Vagina (tissue), 2 donors: ENCODE results near the gene DDIAS.
A peak's percentile ranks its signal among the peaks of the same experiment; 100 is the strongest.

Source experiments
- CTCF ChIP-seq, 3 experiments: fragments of 450-650 bp in 2 of 3; fragments of 200-600 bp in 1 of 3; sonication (generic) in 1 of 3; IDR thresholded peaks; one replicate each; pipeline ENCODE4 v1.5.1; 2017 to 2019; ENCODE audit warnings: antibody characterized with exemption in 3 of 3, mild to moderate bottlenecking in 2 of 3, moderate library complexity in 2 of 3
- POLR2A ChIP-seq, 2 donors: fragments of 450-650 bp; IDR thresholded peaks; one replicate each; pipeline ENCODE4 v1.6.1; 2017; ENCODE audit warnings: antibody characterized with exemption in 2 of 2, mild to moderate bottlenecking in 2 of 2, moderate library complexity in 2 of 2
- POLR2AphosphoS5 ChIP-seq, 2 donors: sonication (generic); formaldehyde crosslinking; IDR thresholded peaks; one replicate each; pipeline ENCODE4 v1.9.0; 2017; ENCODE audit warnings: antibody characterized with exemption in 2 of 2, mild to moderate bottlenecking in 2 of 2, low read depth in 1 of 2; ENCODE audit not compliant: insufficient read depth in 1 of 2

- TF ChIP-seq CTCF (IDR thresholded peaks at IDR 0.05) (peak; percentile 60 to 78 (median 63)), POLR2A (IDR thresholded peaks at IDR 0.05) (no peak), POLR2AphosphoS5 (IDR thresholded peaks at IDR 0.05; ENCODE audit: insufficient read depth in 1 of 2, low read depth in 1 of 2) (peak in 1 of 2 donors; percentile 37)
These were observed 33.9 kb upstream of the DDIAS start for GRCh38 chr11:82867495-82868082.
